Cardiac fibroblast (primary cell): Measurements from ENCODE around the gene PNPLA8.

Experiments
- DNase-seq, 2 donors: peaks; one replicate each; pipeline versions ENCODE4 v3.0.0 to v3.0.0-alpha.2; 2010; ENCODE audit warnings: low read depth in 2 of 2
- H3K4me3 ChIP-seq, 2 donors: replicated peaks in 1 of 2; 1 replicate in 1 of 2; 2 replicates in 1 of 2; pipeline ENCODE4 v1.5.1; 2011; ENCODE audit warnings: low read depth in 2 of 2, low read length in 2 of 2, mild to moderate bottlenecking in 2 of 2, moderate library complexity in 1 of 2
- TF ChIP-seq, protein P1 (sequence below): IDR thresholded peaks from one replicate; pipeline ENCODE4 v1.5.1; 2011; ENCODE audit warnings: low read depth, mild to moderate bottlenecking, low read length, inconsistent platforms

The PNPLA8 gene

DNA sequence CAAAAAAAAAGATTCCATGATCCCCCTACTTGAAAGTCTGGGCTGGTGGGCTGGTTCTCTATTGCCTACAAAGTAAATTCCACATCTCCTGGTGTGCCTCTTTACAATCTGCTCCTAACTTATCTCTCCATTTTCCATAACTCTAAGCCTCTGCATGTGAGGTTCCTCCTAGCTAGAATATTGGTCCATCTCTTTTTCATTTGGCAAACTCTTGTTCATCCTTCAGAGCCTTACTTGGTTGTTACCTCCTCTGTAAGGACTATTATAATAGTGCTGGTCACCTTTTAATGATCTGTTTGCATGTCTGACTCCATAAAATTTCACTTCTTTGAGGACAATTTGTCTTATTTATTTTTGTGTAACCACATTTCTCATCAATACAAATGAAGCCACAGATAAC, 68.1 kb downstream of the PNPLA8 start:
- no peak overlapping the region for H3K4me3 ChIP-seq
- no peak for DNase-seq
- TF ChIP-seq, protein P1, sequence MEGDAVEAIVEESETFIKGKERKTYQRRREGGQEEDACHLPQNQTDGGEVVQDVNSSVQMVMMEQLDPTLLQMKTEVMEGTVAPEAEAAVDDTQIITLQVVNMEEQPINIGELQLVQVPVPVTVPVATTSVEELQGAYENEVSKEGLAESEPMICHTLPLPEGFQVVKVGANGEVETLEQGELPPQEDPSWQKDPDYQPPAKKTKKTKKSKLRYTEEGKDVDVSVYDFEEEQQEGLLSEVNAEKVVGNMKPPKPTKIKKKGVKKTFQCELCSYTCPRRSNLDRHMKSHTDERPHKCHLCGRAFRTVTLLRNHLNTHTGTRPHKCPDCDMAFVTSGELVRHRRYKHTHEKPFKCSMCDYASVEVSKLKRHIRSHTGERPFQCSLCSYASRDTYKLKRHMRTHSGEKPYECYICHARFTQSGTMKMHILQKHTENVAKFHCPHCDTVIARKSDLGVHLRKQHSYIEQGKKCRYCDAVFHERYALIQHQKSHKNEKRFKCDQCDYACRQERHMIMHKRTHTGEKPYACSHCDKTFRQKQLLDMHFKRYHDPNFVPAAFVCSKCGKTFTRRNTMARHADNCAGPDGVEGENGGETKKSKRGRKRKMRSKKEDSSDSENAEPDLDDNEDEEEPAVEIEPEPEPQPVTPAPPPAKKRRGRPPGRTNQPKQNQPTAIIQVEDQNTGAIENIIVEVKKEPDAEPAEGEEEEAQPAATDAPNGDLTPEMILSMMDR = no peak

DNA sequence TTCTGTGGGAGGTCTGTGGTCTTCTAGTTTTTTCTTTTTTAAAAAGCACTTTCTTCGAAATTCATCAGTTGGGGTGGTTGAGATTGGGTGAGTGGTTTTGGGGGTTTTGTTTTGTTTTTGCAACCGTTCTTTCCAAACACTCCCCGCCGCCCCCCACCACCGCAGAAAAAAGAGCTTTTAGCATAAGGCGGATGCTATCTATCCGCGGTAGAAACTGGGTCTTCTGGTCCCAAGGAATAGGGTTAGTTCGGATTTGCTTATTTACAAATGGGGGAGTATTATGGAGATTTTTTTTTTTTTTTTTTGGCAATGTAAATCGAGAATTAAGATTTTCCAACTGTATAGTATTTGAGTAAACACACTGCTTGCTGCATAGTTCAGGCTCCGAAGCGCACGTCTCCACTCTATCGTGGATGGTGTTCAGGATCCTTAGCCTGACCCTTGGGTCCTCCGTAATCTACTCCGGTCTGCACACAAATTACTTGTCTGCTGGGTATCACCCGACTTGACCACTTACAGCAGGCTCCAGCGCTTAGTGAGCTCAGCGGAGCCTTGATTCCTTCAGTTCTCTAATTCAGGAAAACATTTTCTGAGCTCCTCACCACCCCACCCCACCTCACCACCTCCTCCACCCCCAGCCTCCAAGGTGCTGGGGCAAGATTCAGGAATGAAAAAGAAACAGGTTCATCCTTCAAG, 68.9 kb downstream of the PNPLA8 start:
- TF ChIP-seq, protein P1 = no peak
- peak overlapping the region; percentile 48 to 77 for H3K4me3 ChIP-seq
- no peak for DNase-seq

DNA sequence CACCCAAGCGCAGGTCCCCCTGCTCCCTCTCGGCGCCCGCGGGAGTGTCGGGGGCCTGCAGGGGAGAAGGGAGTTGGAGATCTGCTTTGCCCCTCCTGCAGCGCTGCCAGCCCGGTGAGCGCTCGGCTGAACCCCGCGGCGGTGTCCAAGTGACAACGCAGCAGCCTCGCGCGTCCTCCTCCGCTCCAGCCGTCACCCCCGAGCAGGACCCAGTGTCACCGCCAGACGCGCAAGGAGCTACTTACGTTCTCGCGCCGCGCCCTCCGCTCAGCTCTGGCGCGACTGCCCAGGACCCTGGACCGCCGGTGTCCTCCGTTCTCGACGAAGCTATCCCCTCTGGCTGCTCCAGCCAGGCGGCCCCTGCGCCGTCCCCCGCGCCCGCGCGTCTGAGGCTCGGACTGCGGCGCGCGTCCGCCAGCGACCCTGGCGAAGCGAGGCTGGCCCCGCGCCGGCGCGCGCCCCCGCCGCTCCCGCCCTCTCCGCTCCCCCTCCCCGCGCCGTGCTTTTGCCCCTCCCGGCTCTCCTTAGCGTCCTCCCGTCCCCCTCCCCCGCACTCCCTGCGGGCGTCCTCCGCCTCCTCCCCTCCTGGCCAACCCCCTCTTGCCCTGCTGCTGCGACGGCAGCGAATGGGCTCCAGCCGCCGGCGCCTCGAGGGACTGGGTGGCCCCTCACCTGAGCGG, 69.8 kb downstream of the PNPLA8 start, which contains the start of gene NRCAM:
NRCAM (minus strand) TSS at position 439 of the 680 bp plus-strand sequence. CDS start 216,372 bp downstream, outside the sequence.
- peak; percentile 70 to 85 for DNase-seq
- TF ChIP-seq, protein P1 = no peak
- peak within 1 kb of the TSS; percentile 77 to 90 for H3K4me3 ChIP-seq

DNA sequence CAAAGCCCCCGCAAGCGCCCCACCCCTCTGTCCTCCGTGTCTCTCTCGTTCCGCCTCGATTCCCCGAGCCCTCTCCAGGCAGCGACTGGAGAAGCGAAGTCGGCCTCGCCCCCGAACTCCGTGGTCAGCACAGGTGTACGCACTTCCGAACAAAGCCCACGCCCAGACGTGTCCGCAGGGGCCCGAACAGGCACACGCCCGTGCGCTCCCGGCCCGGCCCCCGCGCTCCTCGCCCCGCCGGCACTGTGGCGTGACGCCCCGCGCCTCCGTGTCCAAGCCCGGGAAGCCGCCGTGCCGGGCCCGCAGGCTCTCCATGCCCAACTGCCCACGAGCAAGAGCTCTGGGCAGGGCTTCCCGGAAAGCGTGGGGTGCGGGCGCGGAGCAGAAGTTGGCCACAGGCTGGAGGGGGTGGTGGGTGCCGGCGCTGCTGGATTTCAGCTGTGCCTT, 70.4 kb downstream of the PNPLA8 start:
- DNase-seq = peak in 1 of 2 donors; percentile 52
- peak overlapping the region; percentile 77 to 90 for H3K4me3 ChIP-seq
- TF ChIP-seq, protein P1 = no peak

DNA sequence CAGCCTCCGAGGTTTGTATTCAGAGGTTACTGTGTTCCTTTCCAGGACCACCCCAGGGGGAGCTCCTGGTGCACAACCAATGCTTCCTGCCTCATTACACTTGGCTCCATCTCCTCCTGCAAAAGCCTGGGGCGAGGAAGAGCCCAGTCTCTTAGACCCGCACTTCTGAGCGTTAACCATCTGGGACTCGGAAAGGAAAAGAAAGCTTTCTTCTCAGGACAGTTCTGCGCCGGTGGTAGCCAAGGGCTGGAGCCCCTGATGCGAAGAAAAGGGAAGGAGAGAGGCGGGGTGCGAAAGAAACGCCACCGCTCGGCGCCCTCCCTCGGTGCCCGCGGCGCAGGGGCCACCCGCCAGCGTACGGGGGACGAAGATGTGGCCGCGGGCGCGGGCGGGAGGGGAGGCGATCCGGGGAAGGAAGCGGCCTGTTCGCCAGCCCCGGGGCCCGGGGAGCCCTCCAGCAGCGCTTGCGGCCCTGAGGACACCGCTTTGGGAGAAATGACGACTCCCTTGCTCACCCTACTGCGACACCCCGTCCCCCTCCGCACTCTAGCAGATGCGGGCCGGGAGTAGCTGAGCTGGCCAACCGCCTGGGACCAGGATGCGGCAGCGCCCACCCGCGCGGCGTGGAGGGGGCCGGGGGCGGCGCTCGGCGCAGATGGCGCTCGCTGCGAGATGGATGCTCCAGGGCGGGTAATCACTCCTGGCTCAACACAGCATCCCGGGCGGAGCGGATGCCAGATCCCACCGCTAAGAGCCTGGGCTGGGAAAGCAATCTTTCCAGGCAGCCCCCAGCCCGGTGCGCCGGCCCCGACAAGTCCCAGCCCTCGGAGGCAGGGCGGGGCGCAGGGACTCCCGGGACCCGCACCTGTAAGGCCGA, 71.0 kb downstream of the PNPLA8 start:
- TF ChIP-seq, protein P1 = no peak
- peak; percentile 53 to 63 for DNase-seq
- H3K4me3 ChIP-seq = peak overlapping the region; percentile 77 to 90

DNA sequence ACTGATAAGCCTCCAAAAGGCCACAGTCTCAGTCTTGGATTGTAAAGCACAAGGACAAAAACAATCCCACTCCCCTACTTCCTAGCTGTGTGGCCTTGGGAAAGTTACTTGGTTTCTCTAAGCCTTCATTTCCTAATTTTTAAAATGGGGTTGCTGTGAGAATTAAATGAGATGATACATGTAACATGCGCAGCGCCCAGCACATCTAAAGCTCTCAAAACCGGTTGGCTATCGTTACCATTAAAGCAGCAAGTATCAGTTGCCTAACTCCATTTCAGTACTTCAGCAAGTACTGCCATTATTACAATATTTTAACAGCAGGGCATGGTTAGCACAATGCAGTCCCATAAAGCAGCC, 71.6 kb downstream of the PNPLA8 start:
- DNase-seq = no peak
- TF ChIP-seq, protein P1 = no peak
- peak overlapping the region; percentile 77 to 90 for H3K4me3 ChIP-seq
